Esophagus squamous epithelium (tissue), 5 donors: ENCODE measurements around the gene ZDHHC14. TPM values are rescaled to one million over a fixed set of nuclear protein-coding genes. Genes with fewer than 3 reads are reported as not detected.

Source experiments
- DNase-seq: peaks from one replicate; lab custom pipeline; 2025; lab: John Stamatoyannopoulos, UW
- H3K27ac ChIP-seq, 4 donors: fragments of 200-600 bp; sonication (generic); one replicate each; pipeline ENCODE4 v1.5.1; 2016 to 2019; ENCODE audit warnings: mild to moderate bottlenecking in 1 of 4
- H3K27me3 ChIP-seq, 4 donors: fragments of 200-600 bp; sonication (generic); 1 replicate in 3 of 4; 2 replicates in 1 of 4; pipeline versions ENCODE4 v1.5.1 to v1.6.0; 2017 to 2021; ENCODE audit warnings: antibody characterized with exemption in 1 of 4
- H3K36me3 ChIP-seq, 3 donors: fragments of 200-600 bp; sonication (generic); one replicate each; pipeline ENCODE4 v1.5.1; 2016 to 2019
- H3K4me1 ChIP-seq, 3 donors: fragments of 200-600 bp; sonication (generic); one replicate each; pipeline ENCODE4 v1.5.1; 2017 to 2019
- H3K4me3 ChIP-seq, 4 donors: fragments of 200-600 bp; sonication (generic); 1 replicate in 3 of 4; 2 replicates in 1 of 4; pipeline ENCODE4 v1.5.1; 2016 to 2019; ENCODE audit warnings: mild to moderate bottlenecking in 2 of 4, moderate library complexity in 1 of 4
- H3K9me3 ChIP-seq, 3 donors: fragments of 200-600 bp; sonication (generic); one replicate each; pipeline ENCODE4 v1.5.1; 2016 to 2019
- POLR2A ChIP-seq, 4 donors: fragments of 450-650 bp; IDR thresholded peaks; one replicate each; pipeline ENCODE4 v1.6.1; 2017; ENCODE audit warnings: antibody characterized with exemption in 4 of 4, mild to moderate bottlenecking in 4 of 4, moderate library complexity in 3 of 4
- WGBS, 2 donors: methylation state at CpG; one replicate each; pipeline ENCODE4 v1.1.5; 2018; 5-methylcytosine and 5-hydroxymethylcytosine counted together
- intact Hi-C: fragments of 100-400 bp; cut with DNase I; formaldehyde crosslinking; loops from one replicate; pipeline ENCODE4 v1.15.0; 2022
- total RNA-seq, 4 donors: library from RNA; depleted of rRNA; stranded (reverse); fragments of >200 nt; gene quantifications; one replicate each; pipeline ENCODE4 v1.1.0, GENCODE V29; 2016
- TF ChIP-seq, protein P1 (sequence below), 6 experiments: fragments of 450-650 bp in 4 of 6; fragments of 200-600 bp in 2 of 6; sonication (generic) in 2 of 6; IDR thresholded peaks; one replicate each; pipeline ENCODE4 v1.5.1; 2016 to 2019; ENCODE audit warnings: antibody characterized with exemption in 6 of 6, mild to moderate bottlenecking in 4 of 6, moderate library complexity in 4 of 6
- donor health status: DM: yes; HTN: yes; CAD: no.

Gene ZDHHC14
- total RNA-seq, 4 donors from 2014 or later: 6.1 to 15.6 (median 6.9) TPM

DNA sequence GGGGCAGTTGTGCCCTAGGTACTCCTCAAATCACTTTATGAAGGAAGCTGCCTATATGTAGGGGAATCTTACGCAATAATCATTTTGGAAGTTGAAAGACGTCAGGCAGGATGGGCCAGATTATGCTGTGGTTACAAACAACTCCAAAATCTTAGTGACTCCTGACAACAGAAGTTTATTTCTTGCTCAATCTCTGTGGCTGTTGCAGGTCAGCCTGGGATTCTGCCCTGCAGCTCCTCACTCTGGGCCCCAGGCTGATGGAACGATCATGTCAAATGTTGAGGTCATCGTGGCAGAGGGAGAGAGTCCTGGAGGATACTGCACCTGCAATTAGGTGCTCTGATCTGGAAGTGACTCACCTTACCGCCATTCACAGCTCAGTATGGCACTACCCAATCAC lies 88.4 kb downstream of the ZDHHC14 start:
- intact Hi-C loops: no loop called here
- 85 to 100% methylated on average over 2 to 5 of the region's 5 CpGs for WGBS, 2 donors
- Histone ChIP-seq H3K9me3 (no peaks in the 10 kb centered on the region), H3K27ac (no peak overlapping the region), H3K27me3 (no peaks in the 10 kb centered on the region), H3K4me3 (no peak overlapping the region), H3K36me3 (no peaks in the 10 kb centered on the region), H3K4me1 (no peaks in the 10 kb centered on the region)
- TF ChIP-seq, protein P1, sequence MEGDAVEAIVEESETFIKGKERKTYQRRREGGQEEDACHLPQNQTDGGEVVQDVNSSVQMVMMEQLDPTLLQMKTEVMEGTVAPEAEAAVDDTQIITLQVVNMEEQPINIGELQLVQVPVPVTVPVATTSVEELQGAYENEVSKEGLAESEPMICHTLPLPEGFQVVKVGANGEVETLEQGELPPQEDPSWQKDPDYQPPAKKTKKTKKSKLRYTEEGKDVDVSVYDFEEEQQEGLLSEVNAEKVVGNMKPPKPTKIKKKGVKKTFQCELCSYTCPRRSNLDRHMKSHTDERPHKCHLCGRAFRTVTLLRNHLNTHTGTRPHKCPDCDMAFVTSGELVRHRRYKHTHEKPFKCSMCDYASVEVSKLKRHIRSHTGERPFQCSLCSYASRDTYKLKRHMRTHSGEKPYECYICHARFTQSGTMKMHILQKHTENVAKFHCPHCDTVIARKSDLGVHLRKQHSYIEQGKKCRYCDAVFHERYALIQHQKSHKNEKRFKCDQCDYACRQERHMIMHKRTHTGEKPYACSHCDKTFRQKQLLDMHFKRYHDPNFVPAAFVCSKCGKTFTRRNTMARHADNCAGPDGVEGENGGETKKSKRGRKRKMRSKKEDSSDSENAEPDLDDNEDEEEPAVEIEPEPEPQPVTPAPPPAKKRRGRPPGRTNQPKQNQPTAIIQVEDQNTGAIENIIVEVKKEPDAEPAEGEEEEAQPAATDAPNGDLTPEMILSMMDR (IDR thresholded peaks at IDR 0.05): no peak
- TF ChIP-seq POLR2A (IDR thresholded peaks at IDR 0.05): no peak
- DNase-seq: no peak

DNA sequence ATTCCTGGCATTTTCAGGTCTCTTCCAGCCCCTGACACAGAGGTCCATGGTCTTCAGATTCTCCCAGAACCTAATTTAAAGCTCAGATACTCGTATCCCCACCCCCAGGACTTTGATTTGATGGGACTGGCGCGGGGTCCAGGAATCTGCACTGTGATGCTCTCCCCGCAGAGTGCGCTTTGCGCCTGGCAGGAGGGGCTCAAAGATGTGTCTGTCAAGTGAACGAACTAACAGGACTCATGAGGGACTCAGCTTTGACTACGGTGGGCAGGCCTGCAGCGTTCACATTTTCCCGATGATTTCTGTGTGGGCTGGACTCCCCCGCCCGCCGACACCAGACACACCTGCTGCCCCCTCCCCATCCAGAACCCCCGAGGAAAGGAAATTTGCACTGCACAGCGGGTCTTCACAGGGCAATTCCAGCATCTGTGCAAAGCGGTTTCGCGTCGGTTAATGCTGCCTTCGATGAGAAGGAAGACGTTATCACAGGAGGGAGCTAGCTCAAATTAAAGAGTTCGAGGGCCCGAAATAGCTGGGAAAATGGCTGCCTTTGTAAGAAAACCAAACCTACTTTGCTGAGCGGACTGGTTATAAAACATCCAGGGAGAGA lies 90.2 kb downstream of the ZDHHC14 start:
- intact Hi-C loops: no loop called here
- WGBS, 2 donors: 93 to 98% methylated on average over 10 to 13 of the region's 24 CpGs
- no peak overlapping the region for H3K27ac ChIP-seq
- H3K9me3 ChIP-seq: no peaks in the 10 kb centered on the region
- no peak overlapping the region for H3K4me3 ChIP-seq
- TF ChIP-seq POLR2A (IDR thresholded peaks at IDR 0.05): no peak
- TF ChIP-seq, protein P1 (IDR thresholded peaks at IDR 0.05): no peak
- H3K4me1 ChIP-seq: no peaks in the 10 kb centered on the region
- H3K36me3 ChIP-seq: no peaks in the 10 kb centered on the region
- no peak for DNase-seq
- H3K27me3 ChIP-seq: no peaks in the 10 kb centered on the region

DNA sequence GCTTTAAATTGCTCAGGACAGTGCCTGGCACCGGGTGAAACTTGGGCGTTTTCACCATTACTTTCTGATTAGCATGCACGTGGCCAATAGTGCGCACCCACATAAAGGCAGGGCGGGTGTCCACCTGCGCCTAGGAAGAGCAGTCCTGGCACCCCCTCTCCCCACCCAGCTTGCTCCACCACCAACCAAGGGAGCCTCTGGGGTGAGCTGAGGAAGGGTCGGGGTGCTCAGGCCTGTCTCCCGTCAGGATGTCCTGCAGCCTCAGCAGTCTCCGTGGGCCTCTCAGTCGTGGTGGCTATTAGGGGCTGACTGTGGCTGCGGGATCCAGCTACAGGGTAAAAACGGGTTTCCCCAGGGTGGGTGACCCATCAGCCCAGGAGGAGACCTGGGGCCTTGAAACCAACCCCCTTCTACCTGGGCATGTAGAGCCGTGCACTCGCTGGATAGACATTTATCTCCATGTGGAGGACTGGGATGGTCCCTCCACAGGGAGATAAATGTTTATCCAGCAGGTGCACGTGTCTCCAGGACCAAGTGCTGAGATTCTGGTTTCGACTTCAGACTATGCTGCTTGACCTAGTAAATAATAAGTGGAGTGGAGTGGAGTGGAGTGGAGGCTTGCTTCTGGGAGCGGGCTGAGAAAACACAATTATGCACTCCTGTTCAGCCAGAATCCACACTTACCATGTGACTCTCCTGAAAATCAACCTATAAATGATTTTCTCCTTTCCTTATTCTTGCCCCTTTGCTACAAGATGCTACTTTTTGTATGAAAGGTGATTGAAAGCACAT lies 91.1 kb downstream of the ZDHHC14 start:
- 85 to 89% methylated on average over 7 to 10 of the region's 17 CpGs for WGBS, 2 donors
- Histone ChIP-seq H3K27me3 (no peaks in the 10 kb centered on the region), H3K9me3 (no peaks in the 10 kb centered on the region), H3K36me3 (no peaks in the 10 kb centered on the region), H3K27ac (no peak overlapping the region), H3K4me3 (no peak overlapping the region), H3K4me1 (no peaks in the 10 kb centered on the region)
- no peak for TF ChIP-seq POLR2A (IDR thresholded peaks at IDR 0.05)
- TF ChIP-seq, protein P1 (IDR thresholded peaks at IDR 0.05): no peak
- intact Hi-C loops: no loop called here
- no peak for DNase-seq

DNA sequence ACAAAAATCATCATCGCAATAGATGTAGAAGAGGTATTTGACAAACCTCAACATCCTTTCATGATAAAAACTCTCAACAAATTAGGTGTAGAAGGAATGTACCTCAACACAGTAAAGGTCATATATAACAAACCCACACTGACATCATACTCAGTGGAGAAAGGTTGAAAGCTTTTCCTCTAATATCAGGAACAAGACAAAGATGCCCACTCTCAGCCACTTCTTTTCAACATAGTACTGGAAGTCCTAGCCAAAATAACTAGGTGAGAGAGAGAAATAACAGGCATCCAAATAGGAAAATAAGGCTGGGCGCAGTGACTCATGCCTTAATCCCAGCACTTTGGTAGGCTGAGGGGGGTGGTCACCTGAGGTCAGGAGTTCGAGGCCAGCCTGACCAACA lies 95.8 kb downstream of the ZDHHC14 start:
- Histone ChIP-seq H3K27ac (no peak overlapping the region), H3K4me3 (no peak overlapping the region), H3K27me3 (peaks cover 0 to 6% (median 0%) of the 10 kb centered on the region in 4 donors), H3K36me3 (no peaks in the 10 kb centered on the region), H3K9me3 (no peaks in the 10 kb centered on the region), H3K4me1 (no peaks in the 10 kb centered on the region)
- DNase-seq: no peak
- intact Hi-C loops: no loop called here
- WGBS, 2 donors: 87 to 92% methylated on average over 3 of the region's 3 CpGs
- TF ChIP-seq, protein P1 (IDR thresholded peaks at IDR 0.05): no peak
- no peak for TF ChIP-seq POLR2A (IDR thresholded peaks at IDR 0.05)

DNA sequence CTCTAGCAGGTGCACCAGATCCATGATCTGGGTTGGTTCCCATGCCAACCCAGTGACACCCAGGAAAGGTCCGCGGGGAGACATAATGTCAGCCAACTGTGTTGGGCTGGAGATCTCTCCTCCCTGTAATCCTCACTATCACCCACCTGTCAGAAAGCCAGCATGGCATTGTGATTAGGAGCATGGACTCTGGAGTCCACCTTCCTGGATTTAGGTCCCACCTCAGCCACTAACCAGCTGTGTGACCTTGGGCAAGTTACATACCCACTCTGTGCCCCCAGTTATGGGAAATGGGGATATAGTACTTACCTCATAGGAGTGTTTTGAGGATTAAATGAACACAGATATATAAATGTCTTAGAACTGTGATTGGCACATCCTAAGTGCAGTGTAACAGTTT lies 97.9 kb downstream of the ZDHHC14 start:
- no peak for DNase-seq
- H3K4me1 ChIP-seq: no peaks in the 10 kb centered on the region
- H3K9me3 ChIP-seq: no peaks in the 10 kb centered on the region
- no peaks in the 10 kb centered on the region for H3K36me3 ChIP-seq
- no peak overlapping the region for H3K27ac ChIP-seq
- intact Hi-C loops: no loop called here
- no peak for TF ChIP-seq POLR2A (IDR thresholded peaks at IDR 0.05)
- TF ChIP-seq, protein P1 (IDR thresholded peaks at IDR 0.05): no peak
- 100% methylated on average over 2 of the region's 2 CpGs for WGBS, 2 donors
- no peak overlapping the region for H3K4me3 ChIP-seq
- H3K27me3 ChIP-seq: peaks cover 0 to 15% (median 0%) of the 10 kb centered on the region in 4 donors
